Mucosa of rectum (tissue), 2 donors: ENCODE results near the gene CPPED1.

Source experiments
- H3K27ac ChIP-seq, 2 donors: one replicate each; pipeline ENCODE4 v1.7.0; 2013; ENCODE audit warnings: inconsistent platforms in 2 of 2, low read depth in 2 of 2, low read length in 2 of 2
- H3K27me3 ChIP-seq, 2 donors: one replicate each; pipeline ENCODE4 v1.7.0; 2013; ENCODE audit warnings: low read length in 2 of 2; ENCODE audit not compliant: control insufficient read depth in 2 of 2, insufficient read depth in 2 of 2
- H3K36me3 ChIP-seq, 2 donors: one replicate each; pipeline ENCODE4 v1.7.0; 2013; ENCODE audit warnings: low read length in 2 of 2; ENCODE audit not compliant: control insufficient read depth in 2 of 2, insufficient read depth in 2 of 2
- H3K4me1 ChIP-seq, 2 donors: one replicate each; pipeline ENCODE4 v1.7.0; 2013; ENCODE audit warnings: low read length in 2 of 2, mild to moderate bottlenecking in 1 of 2; ENCODE audit not compliant: control insufficient read depth in 2 of 2, insufficient read depth in 2 of 2
- H3K4me3 ChIP-seq, 2 donors: one replicate each; pipeline ENCODE4 v1.7.0; 2013; ENCODE audit warnings: low read length in 2 of 2
- H3K9ac ChIP-seq, 2 donors: one replicate each; pipeline ENCODE4 v1.7.0; 2013; ENCODE audit warnings: low read length in 2 of 2, low read depth in 1 of 2, mild to moderate bottlenecking in 1 of 2
- H3K9me3 ChIP-seq, 2 donors: one replicate each; pipeline ENCODE4 v1.7.0; 2013; ENCODE audit warnings: low read length in 2 of 2; ENCODE audit not compliant: control insufficient read depth in 2 of 2
- donor health status: healthy.
- donor health status: Normal muscosa, but diverticular disease.

CPPED1 gene

GRCh38 chr16:12757546-12757945 lies 46.1 kb downstream of the CPPED1 start:
- no peaks in the 10 kb centered on the region for H3K9me3 ChIP-seq
- no peaks in the 10 kb centered on the region for H3K27me3 ChIP-seq
- H3K4me1 ChIP-seq = no peaks in the 10 kb centered on the region
- H3K9ac ChIP-seq = no peak overlapping the region
- H3K36me3 ChIP-seq = no peaks in the 10 kb centered on the region
- no peak overlapping the region for H3K4me3 ChIP-seq
- no peak overlapping the region for H3K27ac ChIP-seq

DNA sequence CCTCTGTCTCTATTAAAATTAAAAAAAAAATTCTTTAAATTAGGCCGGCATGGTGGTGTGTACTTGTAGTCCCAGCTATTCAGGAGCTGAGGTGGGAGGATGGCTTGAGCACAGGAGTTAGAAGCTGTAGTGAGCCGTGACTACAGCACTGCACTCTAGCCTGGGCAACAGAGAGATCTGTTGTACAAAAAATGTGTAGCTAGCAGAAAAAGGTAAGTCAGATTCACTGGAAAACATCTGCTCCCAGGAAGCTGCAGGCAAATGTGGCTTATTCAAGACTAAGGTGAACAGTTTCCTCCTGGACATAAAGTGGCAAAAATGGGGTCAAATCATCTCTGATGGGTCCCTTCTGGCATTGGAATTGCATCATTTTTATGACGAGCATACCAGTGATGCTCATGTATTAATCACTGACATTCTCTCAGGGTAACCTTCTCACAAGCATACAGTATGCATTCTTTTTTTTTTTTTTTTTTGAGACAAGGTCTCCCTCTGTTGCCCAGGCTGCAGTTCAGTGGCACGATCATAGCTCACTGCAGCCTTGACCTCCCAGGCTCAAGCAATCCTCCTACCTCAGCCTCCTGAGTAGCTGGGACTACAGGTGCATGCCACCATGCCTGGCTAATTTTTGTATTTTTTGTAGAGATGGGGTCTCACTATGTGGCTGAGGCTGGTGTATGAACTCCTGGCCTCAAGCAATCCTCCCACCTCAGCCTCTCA lies 48.7 kb downstream of the CPPED1 start:
- no peaks in the 10 kb centered on the region for H3K36me3 ChIP-seq
- H3K4me1 ChIP-seq = no peaks in the 10 kb centered on the region
- no peak overlapping the region for H3K27ac ChIP-seq
- no peak overlapping the region for H3K4me3 ChIP-seq
- no peaks in the 10 kb centered on the region for H3K27me3 ChIP-seq
- no peaks in the 10 kb centered on the region for H3K9me3 ChIP-seq
- H3K9ac ChIP-seq = no peak overlapping the region

- Histone ChIP-seq H3K4me3 (no peak overlapping the region), H3K27me3 (no peaks in the 10 kb centered on the region), H3K27ac (no peak overlapping the region), H3K36me3 (no peaks in the 10 kb centered on the region), H3K9me3 (no peaks in the 10 kb centered on the region), H3K9ac (no peak overlapping the region), H3K4me1 (no peaks in the 10 kb centered on the region)
Measured at GRCh38 chr16:12753203-12754023, 50.3 kb downstream of the CPPED1 start.

- H3K27ac ChIP-seq = no peak overlapping the region
- H3K4me1 ChIP-seq = no peaks in the 10 kb centered on the region
- no peaks in the 10 kb centered on the region for H3K9me3 ChIP-seq
- H3K9ac ChIP-seq = no peak overlapping the region
- no peak overlapping the region for H3K4me3 ChIP-seq
- H3K36me3 ChIP-seq = no peaks in the 10 kb centered on the region
- H3K27me3 ChIP-seq = no peaks in the 10 kb centered on the region
Measured at GRCh38 chr16:12752159-12752558, 51.5 kb downstream of the CPPED1 start.

DNA sequence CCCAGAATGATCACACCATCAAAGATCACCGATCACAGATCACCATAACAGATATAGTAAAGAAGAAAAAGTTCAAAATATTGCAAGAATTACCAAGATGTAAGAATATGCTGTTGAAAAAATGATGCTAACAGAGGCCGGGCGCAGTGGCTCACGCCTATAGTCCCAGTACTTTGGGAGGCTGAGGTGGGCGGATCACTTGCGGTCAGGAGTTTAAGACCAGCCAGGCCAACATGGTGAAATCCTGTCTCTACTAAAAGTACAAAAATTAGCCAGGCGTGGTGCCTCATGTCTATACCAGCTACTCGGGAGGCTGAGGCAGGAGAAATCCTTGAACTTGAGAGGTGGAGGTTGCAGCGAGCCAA lies 53.2 kb downstream of the CPPED1 start:
- Histone ChIP-seq H3K27ac (no peak overlapping the region), H3K36me3 (no peaks in the 10 kb centered on the region), H3K9me3 (no peaks in the 10 kb centered on the region), H3K9ac (no peak overlapping the region), H3K4me1 (no peaks in the 10 kb centered on the region), H3K4me3 (no peak overlapping the region), H3K27me3 (no peaks in the 10 kb centered on the region)

DNA sequence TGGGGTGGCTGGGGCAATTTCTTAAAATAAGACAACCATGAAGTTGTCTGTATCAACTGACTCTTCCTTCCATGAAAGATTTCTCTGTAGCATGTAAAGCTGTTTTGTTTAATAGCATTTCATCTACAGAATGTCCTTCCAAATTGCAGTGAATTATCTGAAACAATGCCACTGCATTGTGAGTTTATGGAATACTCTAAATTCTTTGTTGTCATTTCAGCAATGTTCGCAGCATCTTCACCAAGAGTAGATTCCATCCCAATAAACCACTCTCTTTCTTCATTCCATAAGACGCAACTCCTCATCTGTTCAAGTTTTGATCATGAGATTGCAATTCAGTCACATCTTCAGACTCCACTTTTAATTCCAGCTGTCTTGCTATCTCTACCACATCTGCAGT lies 54.6 kb downstream of the CPPED1 start:
- Histone ChIP-seq H3K36me3 (no peaks in the 10 kb centered on the region), H3K9me3 (no peaks in the 10 kb centered on the region), H3K9ac (no peak overlapping the region), H3K4me3 (no peak overlapping the region), H3K27ac (no peak overlapping the region), H3K27me3 (no peaks in the 10 kb centered on the region), H3K4me1 (no peaks in the 10 kb centered on the region)

GRCh38 chr16:12747827-12748226 lies 55.9 kb downstream of the CPPED1 start:
- H3K4me1 ChIP-seq = no peaks in the 10 kb centered on the region
- H3K27me3 ChIP-seq = no peaks in the 10 kb centered on the region
- no peak overlapping the region for H3K27ac ChIP-seq
- no peaks in the 10 kb centered on the region for H3K9me3 ChIP-seq
- H3K36me3 ChIP-seq = no peaks in the 10 kb centered on the region
- no peak overlapping the region for H3K4me3 ChIP-seq
- H3K9ac ChIP-seq = no peak overlapping the region

GRCh38 chr16:12747261-12747660 lies 56.4 kb downstream of the CPPED1 start:
- Histone ChIP-seq H3K9ac (no peak overlapping the region), H3K27ac (no peak overlapping the region), H3K4me3 (no peak overlapping the region), H3K9me3 (no peaks in the 10 kb centered on the region), H3K36me3 (no peaks in the 10 kb centered on the region), H3K4me1 (no peaks in the 10 kb centered on the region), H3K27me3 (no peaks in the 10 kb centered on the region)

DNA sequence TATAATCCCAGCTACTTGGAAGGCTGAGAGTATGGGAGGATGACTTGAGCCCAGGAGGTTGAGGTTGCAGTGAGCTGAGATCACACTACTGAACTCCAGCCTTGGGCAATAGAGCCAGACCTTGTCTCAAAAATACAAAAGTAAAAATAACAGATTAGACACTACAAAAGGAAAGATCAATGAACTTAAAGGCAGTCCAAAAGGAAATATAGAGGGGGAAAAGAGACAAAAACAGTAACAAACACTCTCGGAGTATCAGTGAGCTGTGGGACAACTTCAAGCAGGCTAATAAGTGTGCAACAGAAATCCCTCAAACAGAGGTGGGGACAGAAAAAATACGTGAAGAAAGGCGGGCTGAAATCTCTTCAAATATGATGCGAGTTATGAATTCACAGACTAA lies 58.8 kb downstream of the CPPED1 start:
- no peaks in the 10 kb centered on the region for H3K27me3 ChIP-seq
- H3K36me3 ChIP-seq = peaks cover 0 to 4% of the 10 kb centered on the region in 2 donors
- no peak overlapping the region for H3K27ac ChIP-seq
- no peaks in the 10 kb centered on the region for H3K4me1 ChIP-seq
- no peak overlapping the region for H3K9ac ChIP-seq
- no peaks in the 10 kb centered on the region for H3K9me3 ChIP-seq
- H3K4me3 ChIP-seq = no peak overlapping the region

DNA sequence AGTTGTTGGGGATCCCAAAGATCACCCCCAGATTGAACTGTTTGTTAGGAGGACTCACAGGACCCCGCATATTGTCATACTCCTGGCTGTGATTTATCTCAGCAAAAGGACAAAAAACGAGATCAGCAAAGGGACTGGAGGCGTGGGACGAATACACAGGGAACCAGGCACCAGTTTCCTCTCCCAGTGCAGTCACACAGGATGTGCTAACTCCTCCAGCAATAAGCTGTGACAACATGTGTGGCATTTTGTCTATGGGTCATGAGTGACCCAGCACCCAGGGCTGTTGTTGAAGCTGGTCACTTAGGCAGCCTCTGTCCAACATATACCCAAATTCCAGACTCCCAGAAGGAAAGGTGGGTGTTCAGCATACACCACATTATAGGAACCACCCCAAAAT lies 60.9 kb downstream of the CPPED1 start:
- Histone ChIP-seq H3K27ac (no peak overlapping the region), H3K9me3 (no peaks in the 10 kb centered on the region), H3K9ac (no peak overlapping the region), H3K27me3 (no peaks in the 10 kb centered on the region), H3K36me3 (peaks cover 0 to 5% of the 10 kb centered on the region in 2 donors), H3K4me3 (no peak overlapping the region), H3K4me1 (no peaks in the 10 kb centered on the region)
